Endothelial cell of umbilical vein (primary cell): Measurements from ENCODE around the gene HSD3B7. TPM values are rescaled to one million over a fixed set of nuclear protein-coding genes. Genes with fewer than 3 reads are reported as not detected.

Experiments
- BruUV-seq: library from RNA; stranded (reverse); fragments of 400-500 nt; replicated peaks from 2 replicates; lab custom pipeline; 2021; lab: Mats Ljungman, UMichigan
- CTCF ChIA-PET: fragments of 300-600, 350-600 bp; sonication (Branson Sonifier 250); formaldehyde crosslinking; loops from one replicate; lab custom pipeline; 2021; ENCODE audit warnings: antibody characterized with exemption, inconsistent platforms; lab: Charles Lee
- POLR2A ChIA-PET: fragments of 300-600, 350-600 bp; sonication (Branson Sonifier 250); formaldehyde crosslinking; loops from one replicate; lab custom pipeline; 2021; ENCODE audit warnings: antibody characterized with exemption, inconsistent platforms; lab: Charles Lee
- DNase-seq: peaks from one replicate; pipeline ENCODE4 v3.0.0-alpha.2; 2011; ENCODE audit warnings: low read depth, low spot score
- FAIRE-seq: peaks from 2 replicates; lab custom pipeline; 2011; peaks lifted over from hg19 to GRCh38; lab: Jason Lieb, UNC
- H2AFZ ChIP-seq: 2 replicates; pipeline ENCODE4 v1.6.0; 2012; ENCODE audit warnings: low read depth, low read length, control low read depth, inconsistent platforms
- H3K27ac ChIP-seq: 2 replicates; pipeline ENCODE4 v1.5.1; 2011; ENCODE audit warnings: low read depth, mild to moderate bottlenecking, control low read depth, low read length, moderate library complexity; ENCODE audit not compliant: insufficient read depth
- H3K27me3 ChIP-seq, 2 experiments: 2 replicates each; pipeline versions ENCODE4 v1.6.0 to v1.6.1; 2011; ENCODE audit warnings: low read length in 2 of 2, mixed read lengths in 1 of 2; ENCODE audit not compliant: control insufficient read depth in 2 of 2, insufficient read depth in 2 of 2
- H3K36me3 ChIP-seq, 2 experiments: 2 replicates in 1 of 2; 3 replicates in 1 of 2; pipeline ENCODE4 v1.5.1; 2011; ENCODE audit warnings: low read length in 2 of 2, mild to moderate bottlenecking in 1 of 2, moderate library complexity in 1 of 2; ENCODE audit not compliant: control insufficient read depth in 2 of 2, insufficient read depth in 2 of 2; ENCODE audit errors: extremely low read depth in 1 of 2
- H3K4me1 ChIP-seq: 3 replicates; pipeline ENCODE4 v1.5.1; 2011; ENCODE audit warnings: mild to moderate bottlenecking, low read length; ENCODE audit not compliant: control insufficient read depth, insufficient read depth; ENCODE audit errors: extremely low read depth
- H3K4me2 ChIP-seq: 2 replicates; pipeline ENCODE4 v1.6.1; 2011; ENCODE audit warnings: low read length, control low read depth, mixed read lengths; ENCODE audit not compliant: insufficient read depth
- H3K4me3 ChIP-seq, 3 experiments: fragments of 200-600 bp in 1 of 3; sonication (generic), shearing (Covaris generic) in 1 of 3; replicated peaks in 1 of 3; 2 replicates each; pipeline ENCODE4 v1.5.1; 2011 to 2016; ENCODE audit warnings: control low read depth in 3 of 3, low read length in 3 of 3, mild to moderate bottlenecking in 2 of 3, inconsistent platforms in 1 of 3, low read depth in 1 of 3, moderate library complexity in 1 of 3; ENCODE audit not compliant: insufficient read depth in 1 of 3
- H3K79me2 ChIP-seq: 2 replicates; pipeline ENCODE4 v1.6.0; 2012; ENCODE audit warnings: low read length, inconsistent platforms; ENCODE audit not compliant: control insufficient read depth, insufficient read depth
- H3K9ac ChIP-seq: replicated peaks from 2 replicates; pipeline ENCODE3; 2011; ENCODE audit warnings: low read length, control low read depth; ENCODE audit not compliant: insufficient read depth; ENCODE audit errors: extremely low read depth
- H3K9me1 ChIP-seq: replicated peaks from 3 replicates; pipeline ENCODE4 v1.6.0; 2011; ENCODE audit warnings: mild to moderate bottlenecking, low read length; ENCODE audit not compliant: control insufficient read depth, insufficient read depth; ENCODE audit errors: extremely low read depth
- H3K9me3 ChIP-seq: replicated peaks from 2 replicates; pipeline ENCODE4 v1.5.1; 2012; ENCODE audit warnings: low read length, inconsistent platforms; ENCODE audit not compliant: control insufficient read depth, insufficient read depth
- H4K20me1 ChIP-seq: replicated peaks from 2 replicates; pipeline ENCODE3; 2011; ENCODE audit warnings: mild to moderate bottlenecking, low read length; ENCODE audit not compliant: control insufficient read depth, insufficient read depth; ENCODE audit errors: extremely low read depth
- CTCF ChIP-seq, 2 donors: IDR thresholded peaks; 1 replicate in 1 of 2; 2 replicates in 1 of 2; pipeline ENCODE4 v1.5.1; 2011; ENCODE audit warnings: low read length in 2 of 2, mild to moderate bottlenecking in 2 of 2, moderate library complexity in 2 of 2, control low read depth in 1 of 2, inconsistent platforms in 1 of 2, low read depth in 1 of 2; ENCODE audit not compliant: insufficient read depth in 1 of 2; ENCODE audit errors: extremely low read depth in 1 of 2
- EZH2 ChIP-seq: IDR thresholded peaks from 2 replicates; pipeline ENCODE4 v1.6.1; 2012; ENCODE audit warnings: borderline replicate concordance, low read depth, mild to moderate bottlenecking, moderate library complexity, low read length, inconsistent platforms; ENCODE audit not compliant: severe bottlenecking
- FOS ChIP-seq: IDR thresholded peaks from 2 replicates; pipeline ENCODE4 v1.6.1; 2011; ENCODE audit warnings: mild to moderate bottlenecking, low read length, moderate library complexity, borderline replicate concordance; ENCODE audit not compliant: insufficient read depth
- GATA2 ChIP-seq: IDR thresholded peaks from 2 replicates; pipeline ENCODE4 v1.7.0; 2011; ENCODE audit warnings: low read depth, mild to moderate bottlenecking, moderate library complexity, mixed read lengths, low read length; ENCODE audit not compliant: insufficient read length, insufficient read depth
- JUN ChIP-seq: IDR thresholded peaks from 2 replicates; pipeline ENCODE4 v1.6.1; 2011; ENCODE audit warnings: borderline replicate concordance, low read depth; ENCODE audit not compliant: insufficient read length, insufficient read depth
- MAX ChIP-seq: IDR thresholded peaks from 2 replicates; pipeline ENCODE4 v1.6.1; 2011; ENCODE audit not compliant: insufficient read depth, insufficient read length
- MYC ChIP-seq: IDR thresholded peaks from one replicate; pipeline ENCODE4 v1.6.1; 2011; ENCODE audit warnings: mild to moderate bottlenecking, low read depth, low read length
- POLR2A ChIP-seq: IDR thresholded peaks from 2 replicates; pipeline ENCODE4 v1.6.1; 2012; ENCODE audit warnings: low read depth, mild to moderate bottlenecking, control low read depth, low read length
- POLR2AphosphoS5 ChIP-seq: IDR thresholded peaks from 2 replicates; pipeline ENCODE4 v1.6.1; 2012; ENCODE audit warnings: low read depth, mild to moderate bottlenecking, control low read depth, low read length, moderate library complexity; ENCODE audit not compliant: insufficient read depth
- dilution Hi-C: fragments of 300-500 bp; cut with MboI; formaldehyde crosslinking; loops from one replicate; pipeline ENCODE4 v1.15.0; 2019; ENCODE audit warnings: low sequenced_read_pairs; ENCODE audit not compliant: extremely low pct_ligation_motif_present
- intact Hi-C: fragments of 100-400 bp; cut with micrococcal nuclease; formaldehyde crosslinking; loops from one replicate; pipeline ENCODE4 v1.10.0; 2022
- polyA plus RNA-seq, 4 experiments: library from polyadenylated mRNA; depleted of rRNA in 3 of 4; stranded (reverse) in 3 of 4; unstranded in 1 of 4; fragments of >200 nt; gene quantifications; 2 replicates each; pipeline versions ENCODE4 v1.2.1 to v1.2.3, GENCODE V29; 2011 to 2012; ENCODE audit warnings: missing spikeins in 1 of 4
- total RNA-seq: library from RNA; stranded (reverse); gene quantifications from 2 replicates; pipeline ENCODE4 v1.2.3, GENCODE V29; 2021

HSD3B7 gene
- total and polyA plus RNA-seq, 2 donors (not counting 3 experiments of a cell fraction or from before 2014, with no cell fraction given), result 3.5 to 4.8 TPM

DNA sequence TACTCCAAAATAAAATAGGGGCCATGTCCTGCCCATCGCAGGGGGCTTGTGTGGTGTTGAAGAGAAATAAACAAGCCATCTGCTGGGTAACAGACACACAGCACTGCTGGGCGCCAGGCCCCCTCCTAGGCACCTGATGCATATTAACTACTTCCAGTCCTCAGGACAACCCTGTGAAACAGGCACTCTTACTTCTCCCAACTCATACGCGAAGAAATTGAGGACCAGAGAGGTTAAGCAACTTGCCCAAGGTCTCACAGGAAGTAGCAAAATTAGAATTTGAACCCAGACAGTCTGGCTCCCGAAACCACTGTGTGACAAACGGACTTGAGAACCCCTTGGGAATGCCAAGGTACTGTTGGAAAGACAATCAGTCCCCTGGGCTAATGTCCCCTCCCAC, 22.7 kb downstream of the HSD3B7 start:
- intact Hi-C loops, result no loop called here
- dilution Hi-C loops, result no loop called here
- H3K36me3 ChIP-seq, result no peaks in the 10 kb centered on the region

GRCh38 chr16:31008149-31008548, 23.1 kb downstream of the HSD3B7 start:
- H4K20me1 ChIP-seq, result no peaks in the 10 kb centered on the region
- H3K4me1 ChIP-seq, result no peaks in the 10 kb centered on the region
- intact Hi-C loops (no loop called here), dilution Hi-C loops (no loop called here)
- DNase-seq (no peak), FAIRE-seq (no peak)
- ChIA-PET CTCF (interaction anchor here (0.7 kb wide), 1 partner anchor 74 kb away, joined by 3 read pairs; no protein-coding TSS in a partner anchor), POLR2A (no interaction called here)
- H3K9me3 ChIP-seq, result no peaks in the 10 kb centered on the region
- H3K9ac ChIP-seq, result no peak overlapping the region
- H3K27me3 ChIP-seq, result peaks cover 17 to 31% of the 10 kb centered on the region in 2 experiments
- H3K36me3 ChIP-seq, result no peaks in the 10 kb centered on the region
- H3K9me1 ChIP-seq, result no peaks in the 10 kb centered on the region
- H3K79me2 ChIP-seq, result no peaks in the 10 kb centered on the region
- no peak overlapping the region for H2AFZ ChIP-seq
- H3K4me2 ChIP-seq, result no peak overlapping the region
- no TSS peak for BruUV-seq
- TF ChIP-seq EZH2 (no peak), CTCF (IDR thresholded peaks at IDR 0.05; ENCODE audit: extremely low read depth in 1 of 2, insufficient read depth in 1 of 2, low read depth in 1 of 2, low read length in 2 of 2) (no peak), GATA2 (no peak), FOS (no peak), POLR2AphosphoS5 (no peak), MAX (no peak), POLR2A (no peak), JUN (no peak), MYC (no peak)
- no peak overlapping the region for H3K4me3 ChIP-seq
- H3K27ac ChIP-seq, result no peak overlapping the region

More for the DNA sequence above, 22.7 kb downstream of the HSD3B7 start:
- H3K9ac ChIP-seq, result no peak overlapping the region
- FAIRE-seq (no peak), DNase-seq (no peak)
- no peaks in the 10 kb centered on the region for H3K4me1 ChIP-seq
- no peaks in the 10 kb centered on the region for H4K20me1 ChIP-seq
- H3K4me3 ChIP-seq, result no peak overlapping the region
- no peak overlapping the region for H3K4me2 ChIP-seq
- ChIA-PET CTCF (no interaction called here), POLR2A (no interaction called here)
- BruUV-seq, result no TSS peak
- H3K9me1 ChIP-seq, result no peaks in the 10 kb centered on the region
- no peak for TF ChIP-seq CTCF (IDR thresholded peaks at IDR 0.05; ENCODE audit: extremely low read depth in 1 of 2, insufficient read depth in 1 of 2, low read depth in 1 of 2, low read length in 2 of 2)
- H3K79me2 ChIP-seq, result no peaks in the 10 kb centered on the region
- H3K27me3 ChIP-seq, result peaks cover 17 to 31% of the 10 kb centered on the region in 2 experiments
- H2AFZ ChIP-seq, result no peak overlapping the region
- no peaks in the 10 kb centered on the region for H3K9me3 ChIP-seq
- no peak overlapping the region for H3K27ac ChIP-seq
